Activated T-cell treated with anti-CD3 and anti-CD28 coated beads for 24 hours (primary cell): ENCODE measurements around the gene ATP4B.
"Not testable (repeated sequence)": the region's sequence is repeated elsewhere in the genome, so short reads cannot be mapped to it uniquely, and the experiment has no call there.

Experiments
- DNase-seq: peaks from one replicate; pipeline ENCODE4 v3.0.0-alpha.2; 2020; ENCODE audit warnings: low read depth

Gene ATP4B

GRCh38 chr13:113625965-113626721, 31.9 kb downstream of the ATP4B start:
- DNase-seq = no peak

- not testable (repeated sequence) for DNase-seq
Measured at GRCh38 chr13:113624640-113625304, 33.2 kb downstream of the ATP4B start.

- DNase-seq = no peak
Measured at GRCh38 chr13:113624235-113624587, 33.8 kb downstream of the ATP4B start.

- DNase-seq = no peak
Measured at GRCh38 chr13:113623491-113624234, 34.3 kb downstream of the ATP4B start.

- DNase-seq = no peak
Measured at GRCh38 chr13:113622791-113623490, 35.1 kb downstream of the ATP4B start.

GRCh38 chr13:113621986-113622550, 35.9 kb downstream of the ATP4B start:
- DNase-seq = not testable (repeated sequence)

- DNase-seq = not testable (repeated sequence)
Measured at GRCh38 chr13:113621498-113621897, 36.5 kb downstream of the ATP4B start.

GRCh38 chr13:113621046-113621445, 37.0 kb downstream of the ATP4B start:
- DNase-seq = no peak

- DNase-seq = no peak
Measured at GRCh38 chr13:113620036-113620796, 37.8 kb downstream of the ATP4B start.

- DNase-seq = no peak
Measured at GRCh38 chr13:113618455-113618854, 39.5 kb downstream of the ATP4B start.

GRCh38 chr13:113617961-113618360, 40.0 kb downstream of the ATP4B start:
- DNase-seq = no peak

- no peak for DNase-seq
Measured at GRCh38 chr13:113616991-113617749, 40.8 kb downstream of the ATP4B start.

GRCh38 chr13:113616281-113616906, 41.6 kb downstream of the ATP4B start:
- no peak for DNase-seq

GRCh38 chr13:113613789-113614379, 44.1 kb downstream of the ATP4B start:
- DNase-seq = no peak

- no peak for DNase-seq
Measured at GRCh38 chr13:113612607-113613006, 45.4 kb downstream of the ATP4B start.

- no peak for DNase-seq
Measured at GRCh38 chr13:113611996-113612395, 46.0 kb downstream of the ATP4B start.

- DNase-seq = no peak
Measured at GRCh38 chr13:113610266-113610665, 47.7 kb downstream of the ATP4B start.

- no peak for DNase-seq
Measured at GRCh38 chr13:113609616-113610015, 48.4 kb downstream of the ATP4B start.

GRCh38 chr13:113608967-113609533, 48.9 kb downstream of the ATP4B start:
- DNase-seq = no peak
